NCI-H526 (cell line): ENCODE data around the gene DBH.
"Not testable (repeated sequence)": the region's sequence is repeated elsewhere in the genome, so short reads cannot be mapped to it uniquely, and the experiment has no call there.

Experiments
- DNase-seq, 2 experiments: peaks; one replicate each; lab custom pipeline; 2025; lab: John Stamatoyannopoulos, UW

Gene DBH

GRCh38 chr9:133626008-133626407, 10.2 kb upstream of the DBH start:
- not testable (repeated sequence) for DNase-seq

GRCh38 chr9:133627341-133627740, 8.8 kb upstream of the DBH start:
- DNase-seq, result no peak

GRCh38 chr9:133628766-133629165, 7.4 kb upstream of the DBH start:
- DNase-seq, result no peak

GRCh38 chr9:133629221-133630110, 6.7 kb upstream of the DBH start:
- no peak for DNase-seq

- DNase-seq, result no peak
Measured at GRCh38 chr9:133631111-133631510, 5.1 kb upstream of the DBH start.

GRCh38 chr9:133632806-133633680, 3.1 kb upstream of the DBH start:
- DNase-seq, result no peak

GRCh38 chr9:133633681-133634080, 2.5 kb upstream of the DBH start:
- no peak for DNase-seq

GRCh38 chr9:133634081-133634691, 2.0 kb upstream of the DBH start:
- DNase-seq, result no peak

- no peak for DNase-seq
Measured at GRCh38 chr9:133635098-133635497, 1.1 kb upstream of the DBH start.

GRCh38 chr9:133636902-133637301, 739 bp downstream of the DBH start:
- no peak for DNase-seq

GRCh38 chr9:133637451-133638055, 1.4 kb downstream of the DBH start:
- no peak for DNase-seq

GRCh38 chr9:133638076-133638475, 1.9 kb downstream of the DBH start:
- DNase-seq, result peak in 1 of 2 experiments; percentile 11

- DNase-seq, result no peak
Measured at GRCh38 chr9:133638711-133639110, 2.5 kb downstream of the DBH start.

GRCh38 chr9:133639613-133640012, 3.5 kb downstream of the DBH start:
- no peak for DNase-seq

- DNase-seq, result no peak
Measured at GRCh38 chr9:133640160-133640559, 4.0 kb downstream of the DBH start.

- DNase-seq, result no peak
Measured at GRCh38 chr9:133640580-133641395, 4.6 kb downstream of the DBH start.

- no peak for DNase-seq
Measured at GRCh38 chr9:133641396-133641655, 5.2 kb downstream of the DBH start.

GRCh38 chr9:133641861-133642595, 5.9 kb downstream of the DBH start:
- DNase-seq, result no peak

- DNase-seq, result no peak
Measured at GRCh38 chr9:133642708-133643361, 6.7 kb downstream of the DBH start.

- no peak for DNase-seq
Measured at GRCh38 chr9:133643362-133643755, 7.2 kb downstream of the DBH start.
